SH-SY5Y (cell line): ENCODE data around the gene LINC01488.

Source experiments
- GATA2 ChIP-seq: IDR thresholded peaks from 2 replicates; pipeline ENCODE4 v1.6.1; 2011; ENCODE audit warnings: mild to moderate bottlenecking, low read depth, low read length
- GATA3 ChIP-seq: IDR thresholded peaks from 2 replicates; pipeline ENCODE4 v1.6.1; 2011; ENCODE audit warnings: low read depth, mild to moderate bottlenecking, low read length, moderate library complexity

GRCh38 chr11:69467646-69468045, 13.8 kb upstream of the LINC01488 start:
- TF ChIP-seq GATA2 (no peak), GATA3 (no peak)
